ENCODE data around the gene XKR3.

GRCh38 chr22:16801571-16801970 lies 23.6 kb downstream of the XKR3 start:
- TF ChIP-seq CTCF (IDR thresholded peaks at IDR 0.05; ENCODE audit: poor library complexity) (no peak), EZH2phosphoT487 (IDR thresholded peaks at IDR 0.05; ENCODE audit: low read depth, severe bottlenecking, unreplicated experiment) (no peak)
